ENCODE results near the gene NDUFS7. TPM values are rescaled to one million over a fixed set of nuclear protein-coding genes. Genes with fewer than 3 reads are reported as not detected.

Gene NDUFS7
- total RNA-seq, 2 donors from 2014 or later, result 147 to 202 TPM

- Histone ChIP-seq H3K27ac (no peak overlapping the region), H3K36me3 (peaks cover 0 to 5% of the 10 kb centered on the region in 2 donors), H3K4me3 (no peak overlapping the region), H3K4me1 (replicated peaks) (peaks cover 8% of the 10 kb centered on the region), H3K27me3 (replicated peaks; ENCODE audit: insufficient read depth) (no peaks in the 10 kb centered on the region), H3K9me3 (no peaks in the 10 kb centered on the region)
- no peak for TF ChIP-seq POLR2AphosphoS5 (IDR thresholded peaks at IDR 0.05)
- no peak for TF ChIP-seq POLR2A (IDR thresholded peaks at IDR 0.05)
- no peak for TF ChIP-seq CTCF (IDR thresholded peaks at IDR 0.05)
- intact Hi-C loops (cut with DNase I), result no loop called here
- DNase-seq (ENCODE audit: low spot score), result no peak
- WGBS, result 83% methylated on average over 37 of the region's 37 CpGs
Observed at GRCh38 chr19:1365319-1366269, 18.1 kb upstream of the NDUFS7 start.

GRCh38 chr19:1366296-1366695 is 17.4 kb upstream of the NDUFS7 start:
- TF ChIP-seq POLR2A (IDR thresholded peaks at IDR 0.05) (no peak), POLR2AphosphoS5 (IDR thresholded peaks at IDR 0.05) (no peak), CTCF (IDR thresholded peaks at IDR 0.05) (no peak)
- Histone ChIP-seq H3K9me3 (no peaks in the 10 kb centered on the region), H3K27me3 (replicated peaks; ENCODE audit: insufficient read depth) (no peaks in the 10 kb centered on the region), H3K4me1 (replicated peaks) (peaks cover 5% of the 10 kb centered on the region), H3K4me3 (no peak overlapping the region), H3K36me3 (peaks cover 0 to 5% of the 10 kb centered on the region in 2 donors), H3K27ac (no peak overlapping the region)
- no peak for DNase-seq (ENCODE audit: low spot score)
- intact Hi-C loops (cut with DNase I), result no loop called here
- 94% methylated on average over 10 of the region's 10 CpGs for WGBS

- H3K9me3 ChIP-seq, result no peaks in the 10 kb centered on the region
- H3K27me3 ChIP-seq (replicated peaks; ENCODE audit: insufficient read depth), result no peaks in the 10 kb centered on the region
- TF ChIP-seq CTCF (IDR thresholded peaks at IDR 0.05), result no peak
- TF ChIP-seq POLR2AphosphoS5 (IDR thresholded peaks at IDR 0.05), result no peak
- no peak for TF ChIP-seq POLR2A (IDR thresholded peaks at IDR 0.05)
- DNase-seq (ENCODE audit: low spot score), result no peak
- H3K36me3 ChIP-seq, result peaks cover 0 to 5% of the 10 kb centered on the region in 2 donors
- WGBS, result 73% methylated on average over 35 of the region's 35 CpGs
- peaks cover under 1% of the 10 kb centered on the region for H3K4me1 ChIP-seq (replicated peaks)
- intact Hi-C loops (cut with DNase I), result no loop called here
- H3K4me3 ChIP-seq, result no peak overlapping the region
- H3K27ac ChIP-seq, result no peak overlapping the region
Observed at GRCh38 chr19:1366899-1367870, 16.5 kb upstream of the NDUFS7 start.

GRCh38 chr19:1369214-1369805 is 14.4 kb upstream of the NDUFS7 start:
- H3K4me3 ChIP-seq, result no peak overlapping the region
- WGBS, result 99% methylated on average over 18 of the region's 18 CpGs
- TF ChIP-seq POLR2A (IDR thresholded peaks at IDR 0.05) (no peak), CTCF (IDR thresholded peaks at IDR 0.05) (no peak)
- intact Hi-C loops (cut with DNase I), result no loop called here
- H3K27ac ChIP-seq, result no peak overlapping the region
- peaks cover 0 to 5% of the 10 kb centered on the region in 2 donors for H3K36me3 ChIP-seq
- H3K4me1 ChIP-seq (replicated peaks), result no peaks in the 10 kb centered on the region
- no peak for DNase-seq (ENCODE audit: low spot score)
- H3K27me3 ChIP-seq (replicated peaks; ENCODE audit: insufficient read depth), result no peaks in the 10 kb centered on the region
- H3K9me3 ChIP-seq, result no peaks in the 10 kb centered on the region

Measured in prostate gland (tissue), 2 donors.